Astrocyte (in vitro differentiated cells and primary cell): ENCODE results near the gene RPL21. TPM values are rescaled to one million over a fixed set of nuclear protein-coding genes. Genes with fewer than 3 reads are reported as not detected.
A peak's percentile ranks its signal among the peaks of the same experiment; 100 is the strongest.

Source experiments
- DNase-seq: peaks from one replicate; pipeline ENCODE4 v3.0.0-alpha.2; 2010; ENCODE audit warnings: low read depth
- FAIRE-seq: peaks from 2 replicates; lab custom pipeline; 2011; peaks lifted over from hg19 to GRCh38; lab: Jason Lieb, UNC
- H2AFZ ChIP-seq: 2 replicates; pipeline ENCODE4 v1.6.0; 2012; ENCODE audit warnings: low read depth, low read length, inconsistent platforms
- H3K27ac ChIP-seq: 2 replicates; pipeline ENCODE4 v1.5.1; 2011; ENCODE audit warnings: low read depth, low read length, inconsistent platforms
- H3K27me3 ChIP-seq: 2 replicates; pipeline ENCODE4 v1.6.0; 2011; ENCODE audit warnings: low read length, inconsistent platforms; ENCODE audit not compliant: insufficient read depth
- H3K36me3 ChIP-seq: 2 replicates; pipeline ENCODE4 v1.5.1; 2011; ENCODE audit warnings: low read length, inconsistent platforms; ENCODE audit not compliant: insufficient read depth
- H3K4me1 ChIP-seq: 2 replicates; pipeline ENCODE4 v1.5.1; 2011; ENCODE audit warnings: low read length, inconsistent platforms; ENCODE audit not compliant: insufficient read depth
- H3K4me2 ChIP-seq: 2 replicates; pipeline ENCODE4 v1.6.0; 2012; ENCODE audit warnings: low read length, inconsistent platforms
- H3K4me3 ChIP-seq: 2 replicates; pipeline ENCODE4 v1.5.1; 2011; ENCODE audit warnings: low read depth, mild to moderate bottlenecking, low read length, inconsistent platforms; ENCODE audit not compliant: insufficient read depth
- H3K79me2 ChIP-seq: 2 replicates; pipeline ENCODE4 v1.6.0; 2012; ENCODE audit warnings: mild to moderate bottlenecking, low read length, inconsistent platforms; ENCODE audit not compliant: insufficient read depth
- H3K9ac ChIP-seq: 2 replicates; pipeline ENCODE4 v1.6.0; 2012; ENCODE audit warnings: mild to moderate bottlenecking, low read length, inconsistent platforms
- H3K9me3 ChIP-seq: 2 replicates; pipeline ENCODE4 v1.5.1; 2012; ENCODE audit warnings: low read depth, mild to moderate bottlenecking, low read length, inconsistent platforms; ENCODE audit not compliant: insufficient read depth
- H4K20me1 ChIP-seq: 2 replicates; pipeline ENCODE4 v1.6.0; 2012; ENCODE audit warnings: low read length, inconsistent platforms; ENCODE audit not compliant: insufficient read depth
- H3K27ac Mint-ChIP-seq: one replicate; pipeline ENCODE4 v1.8.0; 2021; ENCODE audit warnings: mild to moderate bottlenecking, mixed read lengths; ENCODE audit not compliant: unreplicated experiment
- H3K27me3 Mint-ChIP-seq: one replicate; pipeline ENCODE4 v1.8.0; 2021; ENCODE audit warnings: low read depth, mixed read lengths; ENCODE audit not compliant: unreplicated experiment
- H3K36me3 Mint-ChIP-seq: one replicate; pipeline ENCODE4 v1.8.0; 2021; ENCODE audit warnings: low read depth, mixed read lengths; ENCODE audit not compliant: unreplicated experiment
- H3K4me1 Mint-ChIP-seq: one replicate; pipeline ENCODE4 v1.8.0; 2021; ENCODE audit warnings: low read depth, mixed read lengths; ENCODE audit not compliant: unreplicated experiment
- H3K4me3 Mint-ChIP-seq: one replicate; pipeline ENCODE4 v1.8.0; 2021; ENCODE audit warnings: mild to moderate bottlenecking, moderate library complexity, mixed read lengths; ENCODE audit not compliant: unreplicated experiment
- H3K9me3 Mint-ChIP-seq: one replicate; pipeline ENCODE4 v1.8.0; 2021; ENCODE audit warnings: mild to moderate bottlenecking, mixed read lengths; ENCODE audit not compliant: unreplicated experiment
- EZH2 ChIP-seq: IDR thresholded peaks from 2 replicates; pipeline ENCODE4 v1.6.1; 2012; ENCODE audit warnings: mild to moderate bottlenecking, low read length, inconsistent platforms; ENCODE audit not compliant: insufficient read depth
- total RNA-seq: library from RNA; stranded (reverse); gene quantifications from 2 replicates; pipeline ENCODE4 v1.2.1, GENCODE V29; 2021
- TF ChIP-seq, protein P1 (sequence below): IDR thresholded peaks from 2 replicates; pipeline ENCODE4 v1.5.1; 2011; ENCODE audit warnings: low read depth, mild to moderate bottlenecking, inconsistent platforms, low read length, moderate library complexity; ENCODE audit not compliant: insufficient read depth

The RPL21 gene
- total RNA-seq, 1 donor from 2014 or later: 728 TPM

DNA sequence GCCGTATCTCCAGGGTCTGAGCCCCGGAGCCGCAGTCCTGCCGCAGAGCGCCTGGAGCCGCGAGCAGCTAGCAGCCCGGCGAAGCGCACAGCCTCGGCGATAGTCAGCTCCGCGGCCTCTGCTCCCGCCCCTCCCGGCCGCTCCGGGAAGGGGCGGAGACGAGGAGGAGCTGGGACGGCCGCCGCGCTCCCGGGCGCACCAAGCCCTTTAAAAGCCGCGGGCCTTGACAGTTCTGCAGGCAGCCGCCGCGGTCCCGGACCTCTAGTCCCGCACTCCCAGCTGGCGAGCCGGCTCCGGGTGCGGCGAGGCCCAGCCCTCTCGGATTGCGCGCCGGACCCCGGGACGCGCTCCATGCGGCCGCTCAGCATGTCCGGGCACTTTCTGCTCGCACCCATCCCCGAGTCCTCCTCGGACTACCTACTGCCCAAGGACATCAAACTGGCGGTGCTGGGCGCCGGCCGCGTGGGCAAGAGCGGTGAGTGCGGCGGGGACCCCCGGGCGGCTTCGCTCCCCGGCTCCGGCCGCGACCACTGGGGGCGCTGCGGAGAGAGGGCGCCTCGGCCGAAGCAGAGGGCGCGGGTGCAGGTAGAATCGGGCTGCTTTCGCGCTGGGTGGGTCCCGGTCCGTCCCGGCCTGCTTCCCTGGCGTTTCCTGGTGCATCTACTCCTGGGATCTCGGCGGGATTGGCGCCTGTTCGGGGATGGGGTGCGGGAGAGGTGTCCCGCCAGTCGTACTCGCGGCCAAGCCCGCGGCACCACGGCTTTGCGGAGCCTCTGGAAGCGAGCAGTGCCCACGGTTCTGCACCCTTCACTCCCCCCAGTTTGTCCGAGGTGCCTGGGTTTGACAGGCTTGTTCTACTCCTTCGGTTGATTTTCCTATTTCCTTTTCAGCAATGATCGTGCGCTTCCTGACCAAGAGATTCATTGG is 19.5 kb downstream of the RPL21 start, which contains the start of gene RASL11A:
Gene RASL11A, plus strand, starts transcription at position 237 of the 927 bp plus-strand sequence. Its CDS starts 115 bp downstream, at position 352.
- peak; percentile 75 for DNase-seq
- H3K4me3 Mint-ChIP-seq: peak within 1 kb of the TSS; percentile 83
- no peak for FAIRE-seq
- peaks cover 2% of the 10 kb centered on the region for H3K36me3 Mint-ChIP-seq
- Histone ChIP-seq H4K20me1 (peaks cover 4% of the 10 kb centered on the region), H3K36me3 (no peaks in the 10 kb centered on the region), H3K9ac (peak within 1 kb of the TSS; percentile 70), H2AFZ (peak within 1 kb of the TSS; percentile 79), H3K9me3 (no peaks in the 10 kb centered on the region), H3K27me3 (no peaks in the 10 kb centered on the region), H3K27ac (peak within 1 kb of the TSS; percentile 48), H3K4me2 (peak within 1 kb of the TSS; percentile 87), H3K4me1 (peaks cover 12% of the 10 kb centered on the region), H3K4me3 (peak within 1 kb of the TSS; percentile 62), H3K79me2 (no peaks in the 10 kb centered on the region)
- H3K27me3 Mint-ChIP-seq: peaks cover 22% of the 10 kb centered on the region
- H3K4me1 Mint-ChIP-seq: no peaks in the 10 kb centered on the region
- H3K27ac Mint-ChIP-seq: peak within 1 kb of the TSS; percentile 8
- no peaks in the 10 kb centered on the region for H3K9me3 Mint-ChIP-seq
- TF ChIP-seq, protein P1, sequence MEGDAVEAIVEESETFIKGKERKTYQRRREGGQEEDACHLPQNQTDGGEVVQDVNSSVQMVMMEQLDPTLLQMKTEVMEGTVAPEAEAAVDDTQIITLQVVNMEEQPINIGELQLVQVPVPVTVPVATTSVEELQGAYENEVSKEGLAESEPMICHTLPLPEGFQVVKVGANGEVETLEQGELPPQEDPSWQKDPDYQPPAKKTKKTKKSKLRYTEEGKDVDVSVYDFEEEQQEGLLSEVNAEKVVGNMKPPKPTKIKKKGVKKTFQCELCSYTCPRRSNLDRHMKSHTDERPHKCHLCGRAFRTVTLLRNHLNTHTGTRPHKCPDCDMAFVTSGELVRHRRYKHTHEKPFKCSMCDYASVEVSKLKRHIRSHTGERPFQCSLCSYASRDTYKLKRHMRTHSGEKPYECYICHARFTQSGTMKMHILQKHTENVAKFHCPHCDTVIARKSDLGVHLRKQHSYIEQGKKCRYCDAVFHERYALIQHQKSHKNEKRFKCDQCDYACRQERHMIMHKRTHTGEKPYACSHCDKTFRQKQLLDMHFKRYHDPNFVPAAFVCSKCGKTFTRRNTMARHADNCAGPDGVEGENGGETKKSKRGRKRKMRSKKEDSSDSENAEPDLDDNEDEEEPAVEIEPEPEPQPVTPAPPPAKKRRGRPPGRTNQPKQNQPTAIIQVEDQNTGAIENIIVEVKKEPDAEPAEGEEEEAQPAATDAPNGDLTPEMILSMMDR: peak; percentile 34
- TF ChIP-seq EZH2: no peak

GRCh38 chr13:27271570-27272096 is 20.3 kb downstream of the RPL21 start:
- Histone ChIP-seq H3K4me2 (peak overlapping the region; percentile 87), H4K20me1 (peaks cover 4% of the 10 kb centered on the region), H3K27me3 (no peaks in the 10 kb centered on the region), H3K4me1 (peaks cover 12% of the 10 kb centered on the region), H3K36me3 (no peaks in the 10 kb centered on the region), H3K9ac (peak overlapping the region; percentile 70), H2AFZ (peak overlapping the region; percentile 79), H3K79me2 (no peaks in the 10 kb centered on the region), H3K9me3 (no peaks in the 10 kb centered on the region), H3K4me3 (peak overlapping the region; percentile 62), H3K27ac (no peak overlapping the region)
- Mint-ChIP-seq H3K36me3 (peaks cover 2% of the 10 kb centered on the region), H3K4me1 (no peaks in the 10 kb centered on the region), H3K4me3 (peak overlapping the region; percentile 67), H3K9me3 (no peaks in the 10 kb centered on the region), H3K27me3 (peaks cover 25% of the 10 kb centered on the region), H3K27ac (no peak overlapping the region)
- DNase-seq (no peak), FAIRE-seq (no peak)
- TF ChIP-seq, protein P1: no peak
- no peak for TF ChIP-seq EZH2
